Neural cell (in vitro differentiated cells): ENCODE measurements around the gene LORICRIN. TPM values are rescaled to one million over a fixed set of nuclear protein-coding genes. Genes with fewer than 3 reads are reported as not detected.

ENCODE experiments used
- H2AFZ ChIP-seq: fragments of 200-600, 300-800 bp; sonication (generic), shearing (Covaris generic); 2 replicates; pipeline ENCODE4 v1.6.0; 2014; ENCODE audit warnings: low read depth, mild to moderate bottlenecking, antibody characterized with exemption, low read length, moderate library complexity
- H3F3A ChIP-seq: fragments of 200-600 bp; shearing (Covaris generic); 2 replicates; pipeline ENCODE4 v1.6.1; 2016; ENCODE audit warnings: mild to moderate bottlenecking, moderate library complexity, mixed read lengths, antibody characterized with exemption, low read length; ENCODE audit not compliant: insufficient read depth, poor library complexity, severe bottlenecking
- H3K27ac ChIP-seq: fragments of 200-600, 300-800 bp; sonication (generic), shearing (Covaris generic); 2 replicates; pipeline ENCODE4 v1.5.1; 2014; ENCODE audit warnings: mild to moderate bottlenecking, low read length, moderate library complexity
- H3K27me3 ChIP-seq: fragments of 300-800, 200-600 bp; sonication (generic), shearing (Covaris generic); 2 replicates; pipeline ENCODE4 v1.6.0; 2014; ENCODE audit warnings: mild to moderate bottlenecking, low read depth, low read length, moderate library complexity; ENCODE audit not compliant: insufficient read depth
- H3K36me3 ChIP-seq: fragments of 300-800, 200-600 bp; sonication (generic), shearing (Covaris generic); 2 replicates; pipeline ENCODE4 v1.5.1; 2014; ENCODE audit warnings: mild to moderate bottlenecking, antibody characterized with exemption, low read length, moderate library complexity; ENCODE audit not compliant: insufficient read depth
- H3K4me2 ChIP-seq: fragments of 300-800, 200-600 bp; sonication (generic), shearing (Covaris generic); 2 replicates; pipeline ENCODE4 v1.6.0; 2014; ENCODE audit warnings: mild to moderate bottlenecking, low read length
- H3K4me3 ChIP-seq: fragments of 300-800, 200-600 bp; sonication (generic), shearing (Covaris generic); 2 replicates; pipeline ENCODE4 v1.5.1; 2014; ENCODE audit warnings: mild to moderate bottlenecking, low read length, moderate library complexity
- H3K79me2 ChIP-seq: fragments of 200-600 bp; shearing (Covaris generic); replicated peaks from 2 replicates; pipeline ENCODE4 v1.6.0; 2014; ENCODE audit warnings: mild to moderate bottlenecking, low read length, moderate library complexity; ENCODE audit not compliant: insufficient read depth
- H3K9ac ChIP-seq: fragments of 300-800, 200-600 bp; sonication (generic), shearing (Covaris generic); 2 replicates; pipeline ENCODE4 v1.6.1; 2016; ENCODE audit warnings: mild to moderate bottlenecking, low read length, mixed read lengths
- H3K9me2 ChIP-seq: fragments of 200-600 bp; shearing (Covaris generic); 2 replicates; pipeline ENCODE4 v1.6.1; 2016; ENCODE audit warnings: mild to moderate bottlenecking, low read length, mixed read lengths; ENCODE audit not compliant: insufficient read depth
- H3K9me3 ChIP-seq: fragments of 200-600, 300-800 bp; sonication (generic), shearing (Covaris generic); 2 replicates; pipeline ENCODE4 v1.6.1; 2016; ENCODE audit warnings: mild to moderate bottlenecking, mixed run types, low read length, moderate library complexity, mixed read lengths
- H4K20me1 ChIP-seq: fragments of 200-600 bp; shearing (Covaris generic); 2 replicates; pipeline ENCODE4 v1.6.1; 2016; ENCODE audit warnings: mild to moderate bottlenecking, mixed run types; ENCODE audit not compliant: insufficient read depth
- CTCF ChIP-seq: fragments of 450-650 bp; IDR thresholded peaks from 2 replicates; pipeline ENCODE4 v1.5.1; 2014; ENCODE audit warnings: antibody characterized with exemption, mild to moderate bottlenecking, moderate library complexity; ENCODE audit not compliant: poor library complexity, severe bottlenecking
- EP300 ChIP-seq: fragments of 450-650 bp; conservative IDR thresholded peaks from 2 replicates; pipeline ENCODE4 v1.6.1; 2014; ENCODE audit warnings: antibody characterized with exemption, mild to moderate bottlenecking, moderate library complexity; ENCODE audit not compliant: poor library complexity, severe bottlenecking
- EZH2 ChIP-seq: fragments of 200-600, 300-800 bp; shearing (Covaris generic), sonication (generic); IDR thresholded peaks from 2 replicates; pipeline ENCODE4 v1.6.1; 2014; ENCODE audit warnings: antibody characterized with exemption, low read length, borderline replicate concordance, mild to moderate bottlenecking; ENCODE audit not compliant: insufficient read depth, poor library complexity, severe bottlenecking
- MXI1 ChIP-seq: fragments of 450-650 bp; conservative IDR thresholded peaks from 2 replicates; pipeline ENCODE4 v1.6.1; 2014; ENCODE audit warnings: antibody characterized with exemption, mild to moderate bottlenecking; ENCODE audit not compliant: poor library complexity, severe bottlenecking
- POLR2AphosphoS5 ChIP-seq: IDR thresholded peaks from 2 replicates; pipeline ENCODE4 v1.6.1; 2012
- RAD21 ChIP-seq: fragments of 450-650 bp; conservative IDR thresholded peaks from 2 replicates; pipeline ENCODE4 v1.6.1; 2014; ENCODE audit warnings: antibody characterized with exemption, mild to moderate bottlenecking, moderate library complexity
- REST ChIP-seq: IDR thresholded peaks from 2 replicates; pipeline ENCODE4 v1.6.1; 2012; ENCODE audit warnings: borderline replicate concordance
- SMC3 ChIP-seq: fragments of 450-650 bp; conservative IDR thresholded peaks from 2 replicates; pipeline ENCODE4 v1.6.1; 2014; ENCODE audit warnings: antibody characterized with exemption, mild to moderate bottlenecking, moderate library complexity; ENCODE audit not compliant: poor library complexity
- TAF1 ChIP-seq: IDR thresholded peaks from 2 replicates; pipeline ENCODE4 v1.6.1; 2012; ENCODE audit warnings: low read depth
- polyA plus RNA-seq: library from polyadenylated mRNA; depleted of rRNA; stranded (reverse); fragments of >200 nt; gene quantifications from 2 replicates; pipeline ENCODE4 v1.2.3, GENCODE V29; 2014

The LORICRIN gene
- polyA plus RNA-seq, 1 donor from 2014 or later: 1.3 TPM

GRCh38 chr1:153306303-153307220 lies 47.1 kb downstream of the LORICRIN start:
- Histone ChIP-seq H3K9me3 (no peaks in the 10 kb centered on the region), H3K4me2 (no peak overlapping the region), H3K79me2 (no peaks in the 10 kb centered on the region), H2AFZ (no peak overlapping the region), H3K27ac (no peak overlapping the region), H3K4me3 (no peak overlapping the region), H3K27me3 (no peaks in the 10 kb centered on the region), H3K9me2 (no peaks in the 10 kb centered on the region), H3F3A (no peaks in the 10 kb centered on the region), H3K36me3 (no peaks in the 10 kb centered on the region), H3K9ac (no peak overlapping the region), H4K20me1 (no peaks in the 10 kb centered on the region)
- TF ChIP-seq TAF1 (no peak), MXI1 (no peak), RAD21 (no peak), REST (no peak), EZH2 (no peak), CTCF (no peak), EP300 (no peak), POLR2AphosphoS5 (no peak), SMC3 (no peak)

GRCh38 chr1:153307221-153307600 lies 47.7 kb downstream of the LORICRIN start:
- no peaks in the 10 kb centered on the region for H3K9me3 ChIP-seq
- H3K79me2 ChIP-seq: no peaks in the 10 kb centered on the region
- H3K36me3 ChIP-seq: no peaks in the 10 kb centered on the region
- no peak overlapping the region for H3K4me3 ChIP-seq
- no peak overlapping the region for H2AFZ ChIP-seq
- no peaks in the 10 kb centered on the region for H3K27me3 ChIP-seq
- H3K27ac ChIP-seq: no peak overlapping the region
- H3K9ac ChIP-seq: no peak overlapping the region
- H4K20me1 ChIP-seq: no peaks in the 10 kb centered on the region
- H3K9me2 ChIP-seq: no peaks in the 10 kb centered on the region
- no peak overlapping the region for H3K4me2 ChIP-seq
- H3F3A ChIP-seq: no peaks in the 10 kb centered on the region
- no peak for TF ChIP-seq EZH2
- no peak for TF ChIP-seq CTCF
- no peak for TF ChIP-seq TAF1
- TF ChIP-seq RAD21: no peak
- TF ChIP-seq REST: no peak
